Progenitor cell of endocrine pancreas (in vitro differentiated cells): ENCODE data around the gene CEL. TPM values are rescaled to one million over a fixed set of nuclear protein-coding genes. Genes with fewer than 3 reads are reported as not detected.
"Not testable (repeated sequence)": the region's sequence is repeated elsewhere in the genome, so short reads cannot be mapped to it uniquely, and the experiment has no call there.

ENCODE experiments used
- DNase-seq: peaks from one replicate; pipeline ENCODE4 v3.0.0; 2021; ENCODE audit warnings: low spot score; ENCODE audit not compliant: unreplicated experiment
- H3K27ac Mint-ChIP-seq: 2 replicates; pipeline ENCODE4 v1.8.0; 2021; ENCODE audit warnings: mild to moderate bottlenecking, moderate library complexity, mixed read lengths
- H3K27me3 Mint-ChIP-seq: 2 replicates; pipeline ENCODE4 v1.8.0; 2021; ENCODE audit warnings: mixed read lengths
- H3K36me3 Mint-ChIP-seq: 2 replicates; pipeline ENCODE4 v1.8.0; 2022; ENCODE audit warnings: mixed read lengths; ENCODE audit not compliant: insufficient read depth
- H3K4me1 Mint-ChIP-seq: 2 replicates; pipeline ENCODE4 v1.8.0; 2021; ENCODE audit warnings: low read depth, mixed read lengths
- H3K4me3 Mint-ChIP-seq: 2 replicates; pipeline ENCODE4 v1.8.0; 2021; ENCODE audit warnings: low read depth, mild to moderate bottlenecking, moderate library complexity, mixed read lengths
- H3K9me3 Mint-ChIP-seq: 2 replicates; pipeline ENCODE4 v1.8.0; 2021; ENCODE audit warnings: low read depth, mixed read lengths
- total RNA-seq: library from RNA; stranded (reverse); gene quantifications from 2 replicates; pipeline ENCODE4 v1.2.1, GENCODE V29; 2021
- TF ChIP-seq, protein P1 (sequence below): fragments of 200-600 bp; sonication (generic); IDR thresholded peaks from one replicate; pipeline ENCODE4 v1.5.0; 2021; ENCODE audit warnings: antibody characterized with exemption, mild to moderate bottlenecking; ENCODE audit not compliant: unreplicated experiment

CEL gene
- total RNA-seq, 1 donor from 2014 or later = 5.2 TPM

DNA sequence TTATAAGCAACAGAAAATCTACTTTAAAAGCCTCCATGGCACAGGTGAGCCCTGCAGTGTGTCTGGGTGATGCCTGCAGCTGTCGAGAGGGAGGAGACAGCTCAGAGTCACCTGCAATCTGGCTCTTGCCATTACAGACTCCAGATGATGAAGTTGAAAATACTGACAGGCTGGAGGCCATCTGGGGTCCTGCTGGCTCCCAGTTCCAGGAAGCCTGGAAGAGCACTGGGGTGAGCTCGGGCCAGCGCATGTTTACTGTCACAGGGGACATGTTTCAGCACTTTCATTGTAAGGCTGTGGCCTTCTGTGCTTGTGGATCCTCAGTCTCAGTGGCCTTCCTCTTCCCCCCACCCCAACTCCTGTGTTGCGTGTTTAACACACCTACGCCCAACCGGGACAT, 28.4 kb downstream of the CEL start:
- no peak overlapping the region for H3K27ac Mint-ChIP-seq
- H3K4me3 Mint-ChIP-seq = no peak overlapping the region
- no peaks in the 10 kb centered on the region for H3K4me1 Mint-ChIP-seq
- TF ChIP-seq, protein P1, sequence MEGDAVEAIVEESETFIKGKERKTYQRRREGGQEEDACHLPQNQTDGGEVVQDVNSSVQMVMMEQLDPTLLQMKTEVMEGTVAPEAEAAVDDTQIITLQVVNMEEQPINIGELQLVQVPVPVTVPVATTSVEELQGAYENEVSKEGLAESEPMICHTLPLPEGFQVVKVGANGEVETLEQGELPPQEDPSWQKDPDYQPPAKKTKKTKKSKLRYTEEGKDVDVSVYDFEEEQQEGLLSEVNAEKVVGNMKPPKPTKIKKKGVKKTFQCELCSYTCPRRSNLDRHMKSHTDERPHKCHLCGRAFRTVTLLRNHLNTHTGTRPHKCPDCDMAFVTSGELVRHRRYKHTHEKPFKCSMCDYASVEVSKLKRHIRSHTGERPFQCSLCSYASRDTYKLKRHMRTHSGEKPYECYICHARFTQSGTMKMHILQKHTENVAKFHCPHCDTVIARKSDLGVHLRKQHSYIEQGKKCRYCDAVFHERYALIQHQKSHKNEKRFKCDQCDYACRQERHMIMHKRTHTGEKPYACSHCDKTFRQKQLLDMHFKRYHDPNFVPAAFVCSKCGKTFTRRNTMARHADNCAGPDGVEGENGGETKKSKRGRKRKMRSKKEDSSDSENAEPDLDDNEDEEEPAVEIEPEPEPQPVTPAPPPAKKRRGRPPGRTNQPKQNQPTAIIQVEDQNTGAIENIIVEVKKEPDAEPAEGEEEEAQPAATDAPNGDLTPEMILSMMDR = no peak
- peaks cover 4% of the 10 kb centered on the region for H3K36me3 Mint-ChIP-seq
- DNase-seq = no peak
- H3K9me3 Mint-ChIP-seq = peaks cover 4% of the 10 kb centered on the region
- H3K27me3 Mint-ChIP-seq = no peaks in the 10 kb centered on the region

DNA sequence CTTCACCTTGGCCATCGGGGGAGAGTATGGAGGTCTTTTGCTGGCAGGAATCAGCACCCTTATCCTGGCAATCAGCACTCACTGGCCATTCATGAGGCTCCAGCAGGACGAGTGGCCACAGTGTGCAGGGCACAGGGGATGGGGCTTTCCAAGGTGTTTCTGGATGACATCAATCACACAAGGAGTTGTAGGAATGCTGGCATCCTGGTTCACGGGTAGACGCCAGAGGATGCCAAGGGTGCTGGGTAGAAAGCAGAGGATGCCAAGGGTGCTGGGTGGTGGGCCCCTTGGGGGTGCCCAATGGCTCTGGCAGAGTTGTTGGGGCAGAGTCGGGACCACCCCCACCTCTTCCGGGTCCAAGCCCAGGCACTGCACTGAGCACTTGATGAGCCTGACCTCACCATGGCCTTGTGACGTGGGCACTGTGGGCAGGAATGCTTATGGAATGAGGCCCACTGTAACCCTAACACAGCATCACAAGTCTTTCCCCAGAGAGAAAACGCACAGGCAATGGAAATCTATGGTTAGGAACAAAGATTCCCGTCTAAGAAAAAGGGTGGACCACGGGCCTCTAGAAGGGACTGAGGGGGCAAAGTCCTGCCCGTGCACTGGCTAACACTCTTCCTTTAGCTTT, 29.1 kb downstream of the CEL start:
- Mint-ChIP-seq H3K36me3 (peaks cover 7% of the 10 kb centered on the region), H3K4me1 (no peaks in the 10 kb centered on the region), H3K9me3 (peaks cover 7% of the 10 kb centered on the region), H3K27ac (no peak overlapping the region), H3K27me3 (no peaks in the 10 kb centered on the region), H3K4me3 (no peak overlapping the region)
- no peak for DNase-seq
- TF ChIP-seq, protein P1 = no peak

DNA sequence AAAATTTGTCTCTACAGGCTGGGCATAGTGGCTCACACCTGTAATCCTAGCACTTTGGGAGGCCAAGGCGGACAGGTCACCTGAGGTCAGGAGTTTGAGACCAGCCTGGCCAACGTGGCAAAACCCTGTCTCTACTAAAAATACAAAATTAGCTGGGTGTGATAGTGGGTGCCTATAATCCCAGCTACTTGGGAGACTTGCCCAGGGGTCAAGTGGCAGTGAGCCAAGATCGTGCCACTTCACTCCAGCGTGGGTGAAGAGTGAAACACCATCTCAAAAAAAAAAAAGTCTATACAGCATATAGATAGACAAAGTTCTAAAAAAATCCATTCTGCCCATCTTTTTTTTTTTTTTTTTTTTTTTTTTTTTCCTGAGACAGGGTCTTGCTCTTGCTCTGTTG, 32.6 kb downstream of the CEL start:
- H3K36me3 Mint-ChIP-seq = peaks cover 36% of the 10 kb centered on the region
- H3K27ac Mint-ChIP-seq, DNase-seq, H3K4me1 Mint-ChIP-seq, H3K27me3 Mint-ChIP-seq, H3K4me3 Mint-ChIP-seq: not testable (repeated sequence)
- peaks cover 15% of the 10 kb centered on the region for H3K9me3 Mint-ChIP-seq

DNA sequence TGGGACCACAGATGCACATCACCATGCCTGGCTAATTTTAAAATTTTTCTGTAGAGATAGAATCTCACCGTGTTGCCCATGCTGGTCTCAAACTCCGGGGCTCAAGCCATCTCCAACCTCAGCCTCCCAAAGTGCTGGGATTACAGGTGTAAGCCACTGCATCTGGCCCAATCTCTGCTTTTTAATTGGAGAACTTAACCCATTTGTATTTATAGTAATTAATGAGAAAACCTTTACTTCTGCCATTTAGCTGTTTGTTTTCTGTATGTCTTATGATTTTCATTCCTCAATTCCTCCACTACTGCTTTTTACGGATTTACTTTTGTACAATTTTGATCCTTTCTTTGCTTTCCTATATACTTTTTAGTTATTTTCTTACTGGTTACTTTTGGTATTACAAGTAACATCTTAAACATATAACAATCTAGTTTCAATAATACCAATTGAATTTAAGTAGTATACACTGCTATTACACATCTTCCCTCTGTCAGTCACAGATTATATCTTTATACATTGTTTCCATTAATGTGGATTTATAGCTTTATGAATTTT, 33.1 kb downstream of the CEL start:
- peaks cover 15% of the 10 kb centered on the region for H3K9me3 Mint-ChIP-seq

DNA sequence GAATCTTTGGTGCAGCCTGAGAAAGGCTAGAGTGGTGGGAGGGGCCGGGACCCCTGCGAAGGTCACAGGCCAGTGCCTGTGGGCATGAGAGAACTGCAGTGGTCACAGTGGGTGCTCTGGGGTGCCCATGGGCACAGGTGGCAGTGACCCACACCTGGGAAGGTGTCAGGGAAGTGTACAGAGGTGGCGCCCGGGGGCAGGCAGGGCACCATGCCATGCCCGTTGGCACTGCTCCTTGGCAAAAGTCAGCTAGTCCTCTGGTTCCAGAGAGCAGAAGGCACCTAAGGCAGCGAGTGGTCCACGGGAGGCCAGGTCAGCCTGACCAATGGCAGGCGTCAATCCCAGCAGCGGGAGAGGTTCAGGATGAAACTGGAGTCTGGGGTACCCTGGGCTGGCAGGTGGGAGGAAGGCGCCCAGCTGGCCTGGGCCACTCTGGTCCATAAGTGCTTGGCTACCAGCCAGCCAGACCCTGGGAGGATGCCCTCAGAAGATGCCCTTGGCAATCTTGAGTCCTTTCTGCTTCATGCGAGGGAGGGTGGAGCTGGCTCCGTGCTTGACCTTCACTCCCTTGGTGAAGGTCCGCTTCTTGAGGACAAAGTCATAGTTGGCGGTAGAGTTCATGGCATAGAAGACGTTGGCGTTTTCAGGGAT, 36.4 kb downstream of the CEL start:
- TF ChIP-seq, protein P1 = no peak
- peaks cover 15% of the 10 kb centered on the region for H3K9me3 Mint-ChIP-seq
- no peak for DNase-seq
- H3K4me1 Mint-ChIP-seq = no peaks in the 10 kb centered on the region
- no peaks in the 10 kb centered on the region for H3K27me3 Mint-ChIP-seq
- peaks cover 52% of the 10 kb centered on the region for H3K36me3 Mint-ChIP-seq
- no peak overlapping the region for H3K4me3 Mint-ChIP-seq
- no peak overlapping the region for H3K27ac Mint-ChIP-seq

More for the DNA sequence above, 33.1 kb downstream of the CEL start:
- Mint-ChIP-seq H3K4me1 (no peaks in the 10 kb centered on the region), H3K36me3 (peaks cover 36% of the 10 kb centered on the region), H3K27ac (no peak overlapping the region), H3K4me3 (no peak overlapping the region), H3K27me3 (no peaks in the 10 kb centered on the region)
- TF ChIP-seq, protein P1 = no peak
- no peak for DNase-seq
